Putamen (tissue), 1 donor: Measurements from ENCODE around the gene LSM3.

ENCODE experiments used
- DNase-seq: peaks from one replicate; pipeline ENCODE4 v3.0.0-alpha.2; 2016; ENCODE audit warnings: low spot score

The LSM3 gene

DNA sequence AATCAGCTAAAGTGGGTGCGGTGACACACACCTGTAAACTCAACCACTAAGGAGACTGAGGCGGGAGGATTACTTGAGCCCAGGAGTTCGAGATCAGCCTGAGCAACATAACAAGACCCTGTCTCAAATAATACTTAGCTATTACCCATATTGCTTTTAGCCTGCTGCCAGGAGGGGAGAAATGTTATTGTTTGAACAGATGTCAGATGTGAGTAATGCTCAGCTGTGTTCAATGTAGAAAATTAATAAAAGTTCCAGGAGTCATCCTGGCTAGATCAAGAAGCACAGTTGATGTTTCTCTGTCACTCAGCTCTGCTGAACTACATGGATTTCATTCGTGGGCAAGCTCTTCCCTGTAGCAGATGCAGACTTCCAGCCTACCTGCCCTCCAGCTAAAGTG is 22.2 kb downstream of the LSM3 start:
- DNase-seq = no peak

DNA sequence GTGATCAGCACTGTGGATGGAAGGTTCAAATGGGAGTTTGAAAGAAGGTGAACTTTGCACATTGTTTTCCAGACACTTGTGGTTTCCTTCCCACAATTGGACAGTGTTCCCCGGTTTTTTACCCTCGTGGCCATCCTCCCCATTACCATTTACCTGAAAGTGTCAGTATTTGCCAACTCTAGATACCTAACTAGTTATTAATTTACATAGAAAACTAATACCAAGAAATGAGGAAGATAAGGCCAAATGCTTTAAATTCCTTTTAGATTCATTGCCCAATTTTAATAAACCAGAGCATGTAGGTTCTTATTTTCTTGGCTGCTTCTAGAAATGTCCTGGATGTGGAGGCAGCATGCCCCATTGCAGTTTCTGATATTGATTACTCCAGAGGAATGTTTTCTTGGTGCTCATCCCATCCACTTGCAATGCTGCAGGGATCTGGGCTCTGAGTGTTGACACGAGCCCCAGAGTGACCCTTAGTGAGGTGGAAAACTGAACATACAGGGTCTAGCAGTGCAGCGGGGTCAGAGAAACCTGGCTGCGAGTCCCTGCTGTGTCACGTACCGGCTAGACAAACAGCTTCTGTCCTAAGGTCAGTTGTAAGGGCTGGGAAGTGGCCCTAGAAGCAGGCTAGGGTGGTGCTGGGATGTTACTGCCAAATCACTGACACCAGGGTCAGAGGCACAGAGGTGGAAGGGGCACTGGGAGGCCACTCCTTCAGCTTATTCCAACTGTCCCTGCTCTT is 23.5 kb downstream of the LSM3 start:
- no peak for DNase-seq

DNA sequence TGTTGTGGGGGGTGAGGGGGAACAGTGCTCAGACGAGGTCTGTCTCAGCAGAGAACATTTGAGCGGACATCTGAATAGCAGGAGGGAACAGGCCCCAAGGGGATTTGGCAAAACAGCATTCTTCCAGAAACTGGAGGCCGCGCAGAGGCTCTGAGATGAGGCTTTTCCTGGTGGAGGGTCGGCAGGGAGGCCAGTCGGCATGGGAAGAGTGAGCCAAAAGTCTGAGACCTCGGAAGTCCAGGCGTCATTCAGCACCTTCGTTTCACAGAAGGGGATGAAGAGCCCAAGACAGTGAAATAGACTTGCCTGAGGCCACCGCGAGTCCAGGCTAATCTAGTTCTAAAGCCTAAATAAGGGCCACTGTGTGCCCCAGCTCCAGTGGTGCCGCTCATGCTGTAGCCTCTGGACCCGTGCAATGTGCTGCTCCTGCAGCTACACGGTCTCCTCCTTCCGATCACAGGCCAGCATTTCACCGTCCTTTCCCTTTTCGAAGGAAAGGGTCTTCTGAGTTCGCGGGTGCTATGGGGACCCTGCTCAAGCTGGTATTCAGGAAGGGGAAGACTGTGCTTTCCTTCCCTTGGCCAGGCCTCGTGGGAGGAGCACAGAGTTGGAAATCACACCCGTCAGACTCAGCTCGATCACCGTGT is 24.4 kb downstream of the LSM3 start:
- no peak for DNase-seq

DNA sequence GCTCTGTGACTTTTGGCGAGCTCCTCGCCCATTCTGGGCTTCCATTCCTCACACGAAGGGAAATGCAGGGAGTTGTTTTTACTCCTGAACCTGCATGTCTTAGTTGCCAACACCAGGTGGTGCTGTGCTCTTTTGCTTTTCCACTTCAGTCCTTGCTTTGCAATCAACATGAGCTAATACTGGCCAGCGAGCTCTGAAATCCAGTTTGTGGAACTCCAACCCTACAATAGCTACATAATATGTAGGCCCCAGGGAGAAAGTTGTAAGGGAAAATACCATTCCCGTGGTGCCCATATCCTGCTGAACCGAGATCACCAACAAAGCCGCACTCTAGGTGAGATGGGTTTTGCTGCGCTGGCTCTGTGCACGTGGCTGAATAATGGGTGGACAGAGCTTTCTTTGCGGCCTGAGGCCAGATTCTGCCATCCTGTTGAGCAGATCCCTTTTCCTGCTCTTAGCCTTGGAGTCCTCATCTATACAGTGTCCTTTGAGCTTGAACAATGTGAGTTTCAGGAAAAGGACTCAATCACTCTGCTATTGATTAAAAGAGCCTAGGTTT is 25.0 kb downstream of the LSM3 start:
- DNase-seq = peak; percentile 76

DNA sequence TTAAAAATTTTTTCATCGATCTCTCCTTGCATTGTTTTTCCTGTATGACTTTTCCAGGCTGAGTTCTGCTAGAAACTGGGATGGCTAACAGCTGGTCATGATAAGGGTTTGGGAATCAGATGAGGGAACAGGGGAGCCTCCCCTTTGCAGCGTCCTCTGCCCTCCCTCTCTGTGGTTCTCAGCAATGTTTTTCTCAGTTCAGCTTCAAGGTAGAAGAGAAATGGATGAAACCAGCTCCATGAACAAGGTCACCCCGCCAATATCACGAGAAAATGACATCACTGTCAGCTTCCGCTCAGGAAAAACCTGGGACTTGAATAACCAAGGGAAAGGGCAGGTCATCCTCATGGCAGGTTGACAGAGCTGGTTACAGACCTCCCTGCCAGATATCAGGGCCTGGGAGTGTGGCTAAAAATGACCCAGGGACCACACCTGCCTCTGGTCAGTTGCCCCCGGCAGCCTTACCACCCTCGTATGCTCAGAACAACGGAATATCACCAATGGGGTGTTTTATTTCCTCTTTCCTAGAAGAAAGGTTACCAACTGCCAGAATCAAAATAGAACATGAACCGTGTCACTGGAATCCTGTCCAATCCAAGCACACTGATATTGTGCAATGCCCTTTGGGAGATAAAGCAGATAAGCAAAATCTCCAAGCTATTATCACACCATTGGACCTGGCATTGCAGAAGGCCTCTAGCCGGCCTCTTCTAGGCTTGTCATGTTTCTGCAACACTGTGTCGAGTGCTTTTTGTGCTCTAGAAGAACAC is 26.1 kb downstream of the LSM3 start:
- no peak for DNase-seq

DNA sequence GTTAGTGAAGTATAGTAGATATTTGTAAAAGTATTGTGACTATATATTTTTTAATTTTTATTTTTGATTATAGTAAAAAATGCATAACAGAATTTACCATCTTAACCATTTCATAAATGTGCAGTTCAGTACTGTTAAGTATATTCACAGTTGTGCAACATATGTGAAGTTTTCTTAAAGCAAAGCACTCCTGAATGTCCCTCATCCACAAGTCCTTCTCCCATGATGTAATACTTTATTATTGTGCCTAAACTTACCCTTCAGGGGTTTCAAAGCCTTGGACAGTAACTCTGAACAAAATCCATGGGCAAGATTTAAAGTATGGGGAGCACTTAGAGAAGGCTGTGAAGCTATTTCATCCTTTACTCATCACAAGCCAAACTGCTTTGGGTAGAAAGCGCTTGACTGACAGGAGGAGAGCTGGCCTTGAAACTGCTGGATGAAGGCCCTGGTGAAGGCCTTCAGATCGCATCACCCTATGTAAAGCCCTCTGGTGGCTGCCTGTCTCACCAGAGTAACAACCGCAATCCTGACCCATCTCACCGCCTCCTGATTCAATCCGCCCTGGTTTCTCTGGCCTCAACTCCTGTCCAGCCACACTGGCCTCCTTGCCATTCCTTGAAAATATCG is 28.0 kb downstream of the LSM3 start:
- DNase-seq = no peak

DNA sequence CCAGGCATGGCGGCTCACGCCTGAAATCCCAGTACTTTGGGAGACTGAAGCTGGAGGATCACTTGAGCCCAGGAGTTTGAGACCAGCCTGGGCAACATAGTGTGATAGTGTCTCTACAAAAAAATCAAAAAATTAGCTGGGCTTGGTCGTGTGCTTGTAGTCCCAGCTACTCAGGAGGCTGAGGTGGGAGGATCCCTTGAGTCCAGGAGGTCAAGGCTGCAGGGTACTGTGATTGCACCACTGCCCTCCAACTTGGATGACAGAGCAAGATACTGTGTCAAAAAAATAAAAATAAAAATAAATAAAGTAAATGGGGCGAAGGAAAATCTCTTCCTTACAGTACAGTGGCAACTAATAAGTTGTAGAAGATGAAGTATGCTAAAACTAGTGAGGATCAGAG is 29.6 kb downstream of the LSM3 start:
- no peak for DNase-seq

DNA sequence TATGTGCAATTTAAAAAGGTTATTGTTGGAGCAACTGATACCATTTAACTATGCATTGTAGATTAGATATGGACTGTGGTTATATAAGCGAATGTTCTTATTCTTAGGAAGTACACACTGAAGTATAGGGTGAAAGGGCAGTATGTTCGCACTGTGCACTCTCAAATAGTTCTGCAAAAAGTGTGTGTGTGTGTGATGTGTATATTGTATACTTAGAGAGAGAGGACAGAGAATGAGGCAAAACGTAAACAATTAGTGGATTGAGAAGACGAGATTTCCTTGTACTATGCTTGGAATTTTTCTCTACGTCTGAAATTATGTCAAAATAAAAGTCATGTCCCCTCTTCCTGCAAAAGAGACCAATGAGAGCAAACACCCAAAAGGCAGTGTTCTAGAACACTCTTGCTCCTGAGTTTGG is 30.4 kb downstream of the LSM3 start:
- DNase-seq = no peak

DNA sequence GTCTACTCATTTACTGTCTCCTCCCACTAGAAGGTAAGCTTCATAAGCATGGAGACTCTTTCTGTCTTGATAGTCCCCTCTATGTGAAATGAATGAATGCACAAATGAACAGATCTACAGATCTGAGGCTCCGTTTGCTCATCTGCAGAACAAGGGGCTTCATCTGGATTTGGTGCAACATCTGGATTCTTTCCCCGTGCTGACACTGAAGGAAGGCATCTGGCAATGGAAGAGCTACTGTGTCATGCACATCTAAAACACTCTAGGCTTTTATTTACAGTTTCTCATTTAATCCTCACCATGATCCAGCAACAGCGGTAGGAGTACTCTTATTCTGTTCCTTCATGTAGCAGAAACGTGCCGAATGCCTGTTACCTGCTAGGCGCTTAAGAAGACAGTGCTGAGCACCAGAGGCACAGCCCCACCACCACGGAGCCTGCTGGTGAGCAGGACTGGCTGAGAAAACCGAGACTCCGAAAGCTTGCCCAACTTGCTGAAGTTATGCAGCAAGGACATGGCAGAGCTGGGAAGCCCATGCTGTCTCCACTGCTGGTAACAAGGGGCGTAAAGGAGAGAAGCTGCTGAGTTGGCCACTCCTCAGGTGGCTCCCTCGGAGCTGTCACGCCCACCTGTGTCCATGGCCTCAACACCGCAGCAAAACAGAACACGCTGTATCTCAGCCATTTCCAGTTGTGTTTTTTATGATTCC is 31.1 kb downstream of the LSM3 start:
- no peak for DNase-seq

DNA sequence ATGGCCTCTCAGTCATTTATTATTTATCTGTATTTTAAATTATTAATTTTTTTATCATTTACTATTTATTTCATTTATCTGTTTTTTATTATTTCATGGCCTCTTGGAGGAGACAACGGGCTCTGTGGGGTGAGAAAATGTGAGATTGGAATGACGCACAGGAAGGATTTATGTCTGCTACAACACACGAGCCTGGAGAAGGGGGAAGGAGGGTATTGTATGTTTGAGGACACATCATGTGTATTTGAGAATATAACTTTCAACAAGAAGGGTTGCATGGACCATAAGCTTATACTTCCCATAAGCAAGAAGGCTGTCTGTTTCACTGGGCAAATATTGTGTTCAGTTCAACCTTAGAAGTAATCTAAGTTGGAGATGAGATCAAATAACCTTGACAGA is 31.7 kb downstream of the LSM3 start:
- DNase-seq = no peak

DNA sequence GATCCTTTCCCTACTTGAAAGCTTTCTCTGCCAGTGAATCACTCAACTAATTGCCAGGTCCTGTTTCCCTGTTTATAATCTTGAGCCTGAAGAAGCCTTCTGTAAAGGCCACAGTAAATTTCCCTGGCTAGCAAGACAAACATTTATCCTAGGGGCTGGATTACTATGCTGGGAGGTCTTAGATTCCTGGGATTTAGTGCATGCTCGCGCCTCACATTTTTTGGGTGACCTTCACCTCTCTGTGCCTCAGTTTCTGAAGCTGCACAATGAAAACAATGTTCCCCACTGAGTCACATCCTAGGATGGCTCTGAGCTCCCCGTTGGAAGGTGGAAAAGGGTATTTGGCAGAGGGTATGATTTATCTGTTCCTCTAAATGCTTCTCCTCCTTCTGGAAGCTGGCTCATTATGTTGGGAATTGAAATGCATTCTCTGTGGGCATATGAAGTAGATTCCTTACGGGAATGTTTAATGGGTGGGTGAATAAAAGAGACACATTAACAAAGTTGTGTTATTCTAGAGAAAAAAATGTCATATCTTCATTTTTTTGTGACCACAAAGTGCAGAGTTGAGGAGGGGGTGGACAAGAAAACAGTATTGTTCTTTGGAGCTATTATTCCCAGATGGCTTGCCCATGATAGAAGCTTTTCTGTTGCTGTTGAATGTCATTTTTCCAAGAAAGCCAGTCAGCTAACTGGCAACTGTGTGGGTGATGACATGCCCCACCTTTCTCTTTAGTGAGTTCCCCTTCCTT is 32.4 kb downstream of the LSM3 start:
- peak; percentile 27 for DNase-seq

DNA sequence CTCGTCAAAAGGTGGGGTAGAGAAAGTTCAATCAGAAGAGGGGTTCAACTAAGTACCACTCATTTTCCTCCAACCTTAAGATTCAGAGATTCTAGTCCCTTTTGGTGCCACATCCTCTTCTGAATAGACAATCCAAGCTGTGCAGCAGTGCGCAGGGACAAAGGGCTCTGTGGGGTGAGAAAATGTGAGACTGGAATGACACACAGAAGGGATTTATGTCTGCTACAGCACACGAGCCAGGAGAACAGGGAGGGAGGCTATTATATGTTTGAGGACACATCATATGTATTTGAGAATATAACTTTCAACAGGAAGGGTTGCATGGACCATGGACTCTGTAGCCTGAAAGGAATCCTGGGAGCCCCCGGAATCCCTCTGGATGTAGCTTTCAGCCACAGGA is 33.0 kb downstream of the LSM3 start:
- DNase-seq = no peak

DNA sequence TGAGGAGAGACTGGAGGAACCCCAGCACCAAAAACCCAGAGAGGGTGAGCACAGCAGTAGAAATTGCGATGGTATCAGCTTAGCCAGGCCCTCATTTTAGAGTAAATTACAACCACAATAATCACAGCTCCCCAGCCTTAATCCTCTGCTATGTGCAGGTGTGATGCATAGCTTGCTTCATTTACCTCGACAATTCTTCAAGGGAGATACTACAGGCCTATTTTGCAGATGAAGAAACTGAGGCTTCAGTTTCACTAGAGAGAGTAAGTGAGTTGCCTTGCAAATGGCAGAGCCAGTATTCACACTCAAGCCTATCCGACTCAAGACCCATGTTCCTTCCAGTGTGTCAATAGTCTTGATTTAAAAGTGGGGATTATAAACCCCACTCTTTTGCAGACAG is 33.4 kb downstream of the LSM3 start:
- DNase-seq = no peak

DNA sequence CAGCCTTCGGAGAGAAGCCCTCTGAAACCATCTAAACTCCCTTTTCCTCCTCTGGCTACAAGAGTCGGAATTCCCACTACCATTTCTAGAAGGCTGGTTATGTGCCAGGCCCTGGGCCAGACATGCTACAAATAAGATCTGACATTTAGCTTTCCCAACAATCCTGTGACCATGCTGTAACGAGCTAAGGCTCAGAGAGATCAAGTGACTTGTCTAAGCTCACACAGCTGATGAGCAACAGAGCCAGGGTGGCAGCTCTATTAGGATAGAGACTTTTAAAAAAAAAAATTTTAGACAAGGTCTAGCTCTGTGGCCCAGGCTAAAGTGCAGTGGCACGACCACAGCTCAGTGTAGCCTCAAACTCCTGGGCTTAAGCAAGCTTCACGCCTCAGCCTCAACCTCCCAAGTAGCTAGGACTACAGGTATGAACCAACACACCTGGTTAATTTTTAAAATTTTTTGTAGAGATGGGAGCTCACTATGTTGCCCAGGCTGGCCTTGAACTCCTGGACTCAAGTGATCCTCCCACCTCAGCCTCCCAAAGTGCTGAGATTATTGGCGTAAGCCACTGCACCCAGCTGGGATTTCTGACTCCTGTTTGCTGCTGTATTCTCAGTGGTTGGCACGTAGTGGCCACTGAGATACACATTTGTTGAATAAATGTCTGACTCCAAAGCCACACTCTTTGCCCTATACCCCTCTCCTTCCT is 34.6 kb downstream of the LSM3 start:
- no peak for DNase-seq

DNA sequence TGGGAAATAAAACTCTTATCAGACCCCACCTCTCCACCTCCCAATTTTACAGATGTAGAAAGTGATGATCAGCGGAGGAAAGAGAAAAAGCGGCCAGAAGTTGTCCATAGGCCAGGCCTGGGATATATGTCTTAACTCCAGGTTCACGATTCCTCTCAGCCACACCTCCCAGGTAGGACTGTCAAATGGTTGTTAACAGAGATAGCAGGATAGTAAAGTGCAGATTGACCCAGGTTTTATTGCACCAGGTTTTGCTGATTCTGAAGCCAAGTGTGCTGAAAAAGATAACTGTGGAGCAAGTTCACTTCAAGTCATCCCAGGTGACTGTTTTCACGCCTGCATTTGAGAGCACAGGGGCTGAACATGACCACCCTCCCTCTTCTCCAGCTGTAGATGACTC is 36.1 kb downstream of the LSM3 start:
- no peak for DNase-seq

DNA sequence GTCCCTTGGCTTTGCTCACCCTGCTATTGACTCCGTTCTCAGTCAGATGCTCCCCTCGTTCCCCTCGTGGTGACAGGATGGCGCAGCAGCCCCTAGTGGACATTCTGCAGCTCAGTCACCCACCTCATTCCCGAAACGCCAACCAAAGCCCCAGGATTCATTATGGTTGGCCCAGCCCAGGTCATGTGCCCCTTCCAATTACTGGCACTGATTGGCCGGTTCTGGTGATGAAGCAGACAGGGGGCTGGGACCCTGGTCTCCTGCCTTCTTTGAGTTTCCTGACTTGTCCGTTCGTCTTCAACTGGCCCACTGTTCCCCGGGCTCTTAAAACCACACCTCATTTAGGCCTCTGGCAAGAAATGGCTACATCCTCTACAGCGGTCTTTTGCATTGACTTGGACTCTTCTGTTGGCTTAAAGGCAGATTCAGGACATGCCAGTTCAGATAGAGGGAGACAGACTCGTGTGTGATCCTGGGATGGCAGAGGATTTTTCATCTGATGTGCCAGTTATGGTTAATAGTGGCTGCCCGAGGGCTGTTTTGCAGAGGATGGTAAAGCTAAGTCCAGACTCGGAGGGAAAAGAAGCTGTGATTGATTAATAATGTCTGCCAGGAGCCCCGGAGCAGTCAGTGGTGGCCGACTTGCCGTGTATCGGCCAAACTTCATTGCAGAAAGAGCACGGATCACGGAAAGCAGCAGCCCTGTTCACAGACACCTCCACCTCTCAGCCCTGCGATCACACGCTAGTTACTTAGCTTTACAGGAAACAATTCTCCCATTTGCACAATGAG is 37.8 kb downstream of the LSM3 start:
- DNase-seq = peak; percentile 91

DNA sequence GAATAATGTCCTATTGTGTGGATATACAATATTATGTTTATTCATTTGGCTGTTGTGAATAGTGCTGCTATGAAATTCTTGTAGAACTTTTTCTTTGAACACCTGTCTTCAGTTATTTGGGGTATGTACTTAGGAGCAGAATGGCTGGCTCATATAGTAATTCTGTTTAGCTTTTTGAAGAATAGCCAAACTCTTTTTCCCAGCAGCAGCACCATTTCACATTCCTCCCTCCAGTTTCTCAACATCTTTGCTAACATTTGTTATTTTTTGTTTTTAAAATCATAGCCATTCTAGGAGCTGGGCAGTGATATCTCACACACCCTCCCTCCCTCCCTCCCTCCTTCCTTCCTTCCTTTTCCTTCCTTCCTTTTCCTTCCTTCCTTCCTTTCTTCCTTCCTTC is 39.7 kb downstream of the LSM3 start:
- DNase-seq = no peak

DNA sequence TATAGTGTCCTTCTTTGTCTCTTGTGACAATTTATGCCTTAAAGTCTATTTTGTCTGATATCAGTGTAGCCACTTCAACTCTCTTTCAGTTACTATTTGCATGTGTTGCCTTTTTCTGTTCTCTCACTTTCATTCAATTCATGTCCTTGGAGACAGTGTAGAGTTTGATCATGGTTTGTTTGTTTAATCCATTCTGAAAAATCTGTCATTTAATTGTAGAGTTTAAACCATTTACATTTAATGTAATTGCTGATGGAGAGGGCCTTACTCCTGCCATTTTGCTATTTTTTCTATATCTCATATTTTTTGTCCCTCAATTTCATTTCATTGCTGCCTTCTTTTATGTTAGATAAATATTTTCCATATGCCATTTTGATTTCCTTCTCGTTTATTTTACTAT is 42.3 kb downstream of the LSM3 start:
- no peak for DNase-seq

DNA sequence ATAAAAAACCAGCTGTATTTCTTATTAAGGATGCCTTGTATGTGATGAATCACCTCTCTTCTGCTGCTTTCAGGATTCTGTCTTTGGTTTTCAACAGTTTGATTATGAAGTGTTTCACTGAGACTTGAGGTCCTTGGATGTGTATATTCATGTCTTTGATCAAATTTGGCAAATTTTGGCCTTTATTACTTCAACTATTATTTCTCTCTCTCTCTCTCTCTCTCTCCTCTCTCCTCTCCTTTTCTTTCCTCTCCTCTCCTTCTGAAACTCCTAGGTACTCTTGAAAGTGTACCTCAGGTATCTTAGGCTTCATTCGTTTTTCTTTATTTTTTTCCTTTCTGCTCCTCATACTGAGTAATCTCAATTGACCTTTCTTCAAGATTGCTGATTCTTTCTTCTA is 43.3 kb downstream of the LSM3 start:
- no peak for DNase-seq

DNA sequence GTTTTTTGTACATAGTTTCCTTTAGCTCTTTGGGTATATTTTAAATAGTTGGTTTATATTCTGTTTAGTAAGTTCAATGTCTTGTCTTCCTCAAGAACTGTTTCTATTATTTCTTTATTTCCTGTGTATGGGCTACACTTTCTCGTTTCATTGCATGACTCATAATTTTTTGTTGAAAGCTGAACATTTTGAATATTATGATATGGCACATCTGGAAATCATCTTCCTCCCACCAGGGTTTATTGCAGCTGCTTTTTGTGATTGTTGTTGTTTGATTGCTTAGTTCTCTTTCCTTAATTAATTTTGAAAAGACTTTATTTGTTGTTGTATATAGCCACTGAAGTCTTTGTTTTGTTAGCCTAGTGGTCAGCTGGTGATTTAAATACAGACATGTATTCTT is 43.8 kb downstream of the LSM3 start:
- DNase-seq = no peak
